ENCODE measurements around the gene NR1I3. TPM values are rescaled to one million over a fixed set of nuclear protein-coding genes. Genes with fewer than 3 reads are reported as not detected.

The NR1I3 gene
- total RNA-seq, 1 donor from 2014 or later, result not detected

GRCh38 chr1:161198194-161198896, 39.7 kb downstream of the NR1I3 start:
- H3K4me3 Mint-ChIP-seq (ENCODE audit: unreplicated experiment), result peak overlapping the region; percentile 65
- H3K36me3 Mint-ChIP-seq (ENCODE audit: unreplicated experiment), result no peaks in the 10 kb centered on the region
- peak overlapping the region; percentile 86 for H3K27ac Mint-ChIP-seq (ENCODE audit: unreplicated experiment)
- H3K27me3 Mint-ChIP-seq (ENCODE audit: unreplicated experiment), result no peaks in the 10 kb centered on the region
- peak; percentile 35 for TF ChIP-seq CTCF (IDR thresholded peaks at IDR 0.05)
- peak; percentile 91 for DNase-seq (ENCODE audit: extremely low spot score, unreplicated experiment)
- no peaks in the 10 kb centered on the region for H3K9me3 Mint-ChIP-seq (ENCODE audit: unreplicated experiment)
- peaks cover 61% of the 10 kb centered on the region for H3K4me1 Mint-ChIP-seq (ENCODE audit: unreplicated experiment)

GRCh38 chr1:161197560-161198193, 40.3 kb downstream of the NR1I3 start:
- Mint-ChIP-seq H3K36me3 (ENCODE audit: unreplicated experiment) (peaks cover under 1% of the 10 kb centered on the region), H3K4me1 (ENCODE audit: unreplicated experiment) (peaks cover 58% of the 10 kb centered on the region), H3K9me3 (ENCODE audit: unreplicated experiment) (no peaks in the 10 kb centered on the region), H3K27ac (ENCODE audit: unreplicated experiment) (peak overlapping the region; percentile 86), H3K4me3 (ENCODE audit: unreplicated experiment) (peak overlapping the region; percentile 65), H3K27me3 (ENCODE audit: unreplicated experiment) (no peaks in the 10 kb centered on the region)
- DNase-seq (ENCODE audit: extremely low spot score, unreplicated experiment), result no peak
- TF ChIP-seq CTCF (IDR thresholded peaks at IDR 0.05), result no peak

DNA sequence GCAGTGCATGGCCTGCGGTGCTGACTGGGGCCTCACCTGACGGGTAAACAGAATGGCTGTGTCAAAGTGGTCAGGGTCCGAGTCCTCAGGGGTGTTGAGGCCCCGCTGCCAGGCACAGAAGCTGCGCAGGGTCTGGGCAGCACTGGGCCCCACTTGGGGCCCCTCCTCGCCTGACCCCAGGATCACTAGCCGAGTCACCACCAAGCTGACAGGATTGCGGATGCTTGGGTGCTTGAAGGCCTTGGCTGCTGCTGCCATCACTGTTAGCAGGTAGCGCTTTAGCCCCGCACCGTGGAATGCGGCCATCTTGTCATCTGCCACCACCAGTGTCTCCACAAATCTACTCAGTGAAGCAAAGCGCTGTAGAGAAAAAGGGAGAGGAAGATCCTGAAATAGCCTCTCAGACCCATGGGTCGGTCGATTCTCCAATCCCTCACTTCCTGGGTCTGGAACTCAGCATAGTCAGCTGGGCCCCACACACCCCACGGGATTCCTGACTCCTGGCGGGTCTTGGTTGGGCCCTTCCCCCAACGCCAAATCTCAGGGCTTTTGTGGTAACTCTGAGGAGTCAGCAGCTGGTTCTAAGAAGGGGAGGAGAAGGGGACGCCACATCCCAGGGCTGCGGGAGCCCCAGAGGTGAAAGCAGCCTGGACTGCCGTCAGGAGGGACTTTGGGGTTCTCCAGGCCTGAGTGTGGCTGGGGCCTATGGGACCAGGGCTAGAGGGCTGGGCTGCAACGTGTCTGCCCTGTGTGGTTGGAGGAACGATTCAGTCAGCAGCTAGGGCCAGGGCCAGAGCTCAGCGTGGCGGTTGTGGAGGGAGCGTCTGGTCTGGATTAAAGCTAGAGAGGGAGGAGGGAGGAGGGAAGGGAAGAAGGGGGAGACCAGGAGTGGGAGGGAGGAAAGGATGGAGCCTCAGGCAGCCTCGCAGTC, 41.2 kb downstream of the NR1I3 start:
- Mint-ChIP-seq H3K36me3 (ENCODE audit: unreplicated experiment) (peaks cover 2% of the 10 kb centered on the region), H3K27me3 (ENCODE audit: unreplicated experiment) (no peaks in the 10 kb centered on the region)
- DNase-seq (ENCODE audit: extremely low spot score, unreplicated experiment), result no peak

GRCh38 chr1:161196111-161196510, 41.9 kb downstream of the NR1I3 start:
- no peak for TF ChIP-seq CTCF (IDR thresholded peaks at IDR 0.05)
- Mint-ChIP-seq H3K27ac (ENCODE audit: unreplicated experiment) (peak overlapping the region; percentile 7), H3K4me1 (ENCODE audit: unreplicated experiment) (peaks cover 47% of the 10 kb centered on the region), H3K27me3 (ENCODE audit: unreplicated experiment) (no peaks in the 10 kb centered on the region), H3K4me3 (ENCODE audit: unreplicated experiment) (no peak overlapping the region), H3K9me3 (ENCODE audit: unreplicated experiment) (no peaks in the 10 kb centered on the region), H3K36me3 (ENCODE audit: unreplicated experiment) (peaks cover 2% of the 10 kb centered on the region)
- DNase-seq (ENCODE audit: extremely low spot score, unreplicated experiment), result no peak

More for the DNA sequence above, 41.2 kb downstream of the NR1I3 start:
- Mint-ChIP-seq H3K27ac (ENCODE audit: unreplicated experiment) (peak overlapping the region; percentile 86), H3K4me1 (ENCODE audit: unreplicated experiment) (peaks cover 54% of the 10 kb centered on the region), H3K4me3 (ENCODE audit: unreplicated experiment) (peak overlapping the region; percentile 65), H3K9me3 (ENCODE audit: unreplicated experiment) (no peaks in the 10 kb centered on the region)
- TF ChIP-seq CTCF (IDR thresholded peaks at IDR 0.05), result no peak
